SU-DHL-6 (cell line): Measurements from ENCODE around the gene RPS3.
A peak's percentile ranks its signal among the peaks of the same experiment; 100 is the strongest.

Experiments used
- H2AFZ ChIP-seq: fragments of 200-600 bp; sonication (generic); 2 replicates; pipeline ENCODE4 v1.6.1; 2014; ENCODE audit warnings: low read depth, mild to moderate bottlenecking, moderate library complexity, mixed read lengths, antibody characterized with exemption, low read length; ENCODE audit not compliant: severe bottlenecking
- H3F3A ChIP-seq: fragments of 200-600 bp; shearing (Covaris generic); 2 replicates; pipeline ENCODE4 v1.6.0; 2016; ENCODE audit warnings: antibody characterized with exemption, mild to moderate bottlenecking; ENCODE audit not compliant: insufficient read depth
- H3K27ac ChIP-seq: fragments of 200-600 bp; sonication (generic); 2 replicates; pipeline ENCODE4 v1.5.1; 2016; ENCODE audit warnings: low read depth, mild to moderate bottlenecking, low read length, moderate library complexity, mixed read lengths
- H3K27me3 ChIP-seq: fragments of 200-600 bp; sonication (generic), shearing (Covaris generic); 2 replicates; pipeline ENCODE4 v1.6.0; 2014; ENCODE audit warnings: mild to moderate bottlenecking, low read length
- H3K36me3 ChIP-seq: fragments of 200-600 bp; sonication (generic); 2 replicates; pipeline ENCODE4 v1.6.1; 2014; ENCODE audit warnings: mild to moderate bottlenecking, low read length, mixed read lengths
- H3K4me2 ChIP-seq: fragments of 300-600, 200-600 bp; shearing (Covaris generic), sonication (generic); 2 replicates; pipeline ENCODE4 v1.6.0; 2014; ENCODE audit warnings: low read length, low read depth, mild to moderate bottlenecking; ENCODE audit not compliant: poor library complexity, severe bottlenecking
- H3K4me3 ChIP-seq: fragments of 200-600 bp; sonication (generic); 2 replicates; pipeline ENCODE4 v1.5.1; 2014; ENCODE audit warnings: antibody characterized with exemption, low read length, mild to moderate bottlenecking, mixed read lengths; ENCODE audit not compliant: insufficient read depth, poor library complexity, severe bottlenecking
- H3K79me2 ChIP-seq: fragments of 200-600 bp; sonication (generic); 2 replicates; pipeline ENCODE4 v1.6.1; 2014; ENCODE audit warnings: mild to moderate bottlenecking, low read length, moderate library complexity; ENCODE audit not compliant: insufficient read depth
- H3K9ac ChIP-seq: fragments of 200-600 bp; sonication (generic); 2 replicates; pipeline ENCODE4 v1.7.0; 2014; ENCODE audit warnings: mild to moderate bottlenecking, low read length
- H3K9me2 ChIP-seq: fragments of 200-600 bp; sonication (generic); replicated peaks from 2 replicates; pipeline ENCODE4 v1.6.1; 2014; ENCODE audit warnings: low read length; ENCODE audit not compliant: insufficient read depth
- H3K9me3 ChIP-seq: fragments of 200-600 bp; sonication (generic); 2 replicates; pipeline ENCODE4 v1.6.1; 2014; ENCODE audit warnings: low read length, mixed read lengths; ENCODE audit not compliant: insufficient read depth
- H4K20me1 ChIP-seq: fragments of 200-600 bp; sonication (generic); 2 replicates; pipeline ENCODE4 v1.6.1; 2014; ENCODE audit warnings: low read depth, mild to moderate bottlenecking, antibody characterized with exemption, low read length, moderate library complexity, mixed read lengths
- CTCF ChIP-seq: fragments of 200-600 bp; sonication (generic); IDR thresholded peaks from one replicate; pipeline ENCODE4 v1.5.1; 2017; ENCODE audit warnings: antibody characterized with exemption, mild to moderate bottlenecking, low read length, moderate library complexity; ENCODE audit not compliant: insufficient read depth, poor library complexity, severe bottlenecking
- EZH2phosphoT487 ChIP-seq: fragments of 200-600 bp; sonication (generic), shearing (Covaris generic); conservative IDR thresholded peaks from 2 replicates; pipeline ENCODE4 v1.6.1; 2018; ENCODE audit warnings: mild to moderate bottlenecking, antibody characterized with exemption, low read length, moderate library complexity, mixed read lengths

The RPS3 gene

GRCh38 chr11:75388386-75389275 is 10.7 kb upstream of the RPS3 start:
- H3K9ac ChIP-seq, result no peak overlapping the region
- H3K27ac ChIP-seq, result no peak overlapping the region
- no peaks in the 10 kb centered on the region for H3F3A ChIP-seq
- no peaks in the 10 kb centered on the region for H3K9me3 ChIP-seq
- no peaks in the 10 kb centered on the region for H3K9me2 ChIP-seq
- H3K27me3 ChIP-seq, result no peaks in the 10 kb centered on the region
- TF ChIP-seq EZH2phosphoT487, result no peak
- peak; percentile 74 for TF ChIP-seq CTCF
- H3K4me3 ChIP-seq, result no peak overlapping the region
- H3K36me3 ChIP-seq, result no peaks in the 10 kb centered on the region
- H4K20me1 ChIP-seq, result no peaks in the 10 kb centered on the region
- no peaks in the 10 kb centered on the region for H3K79me2 ChIP-seq
- no peak overlapping the region for H3K4me2 ChIP-seq
- H2AFZ ChIP-seq, result no peak overlapping the region

GRCh38 chr11:75389276-75389605 is 10.1 kb upstream of the RPS3 start:
- no peak for TF ChIP-seq CTCF
- no peak for TF ChIP-seq EZH2phosphoT487
- H4K20me1 ChIP-seq, result no peaks in the 10 kb centered on the region
- H3K4me3 ChIP-seq, result no peak overlapping the region
- H3K79me2 ChIP-seq, result no peaks in the 10 kb centered on the region
- no peaks in the 10 kb centered on the region for H3K36me3 ChIP-seq
- H3K9me2 ChIP-seq, result no peaks in the 10 kb centered on the region
- H3K27ac ChIP-seq, result no peak overlapping the region
- no peaks in the 10 kb centered on the region for H3K9me3 ChIP-seq
- H3F3A ChIP-seq, result no peaks in the 10 kb centered on the region
- H3K9ac ChIP-seq, result no peak overlapping the region
- no peak overlapping the region for H3K4me2 ChIP-seq
- H3K27me3 ChIP-seq, result no peaks in the 10 kb centered on the region
- no peak overlapping the region for H2AFZ ChIP-seq

- Histone ChIP-seq H3K9me3 (no peaks in the 10 kb centered on the region), H3K27me3 (no peaks in the 10 kb centered on the region), H3K4me2 (no peak overlapping the region), H3K9me2 (no peaks in the 10 kb centered on the region), H4K20me1 (no peaks in the 10 kb centered on the region), H3K79me2 (no peaks in the 10 kb centered on the region), H3K4me3 (no peak overlapping the region), H3K27ac (no peak overlapping the region), H2AFZ (no peak overlapping the region), H3F3A (no peaks in the 10 kb centered on the region), H3K36me3 (no peaks in the 10 kb centered on the region), H3K9ac (no peak overlapping the region)
- TF ChIP-seq EZH2phosphoT487, result no peak
- TF ChIP-seq CTCF, result no peak
Measured at GRCh38 chr11:75389925-75390324, 9.4 kb upstream of the RPS3 start.
